Measurements from ENCODE around the gene CAMK2D.

CAMK2D gene

GRCh38 chr4:113504422-113504821 is 257.1 kb downstream of the CAMK2D start:
- no peak for DNase-seq

- no peak for DNase-seq
Observed at GRCh38 chr4:113503691-113504090, 257.8 kb downstream of the CAMK2D start.

GRCh38 chr4:113502906-113503305 is 258.6 kb downstream of the CAMK2D start:
- DNase-seq = no peak

GRCh38 chr4:113502476-113502875 is 259.1 kb downstream of the CAMK2D start:
- no peak for DNase-seq

GRCh38 chr4:113500424-113500823 is 261.1 kb downstream of the CAMK2D start:
- no peak for DNase-seq

- no peak for DNase-seq
Observed at GRCh38 chr4:113499696-113500095, 261.8 kb downstream of the CAMK2D start.

- DNase-seq = no peak
Observed at GRCh38 chr4:113499166-113499565, 262.4 kb downstream of the CAMK2D start.

GRCh38 chr4:113497154-113497884 is 264.2 kb downstream of the CAMK2D start:
- no peak for DNase-seq

GRCh38 chr4:113496698-113497097 is 264.8 kb downstream of the CAMK2D start:
- DNase-seq = no peak

- DNase-seq = no peak
Observed at GRCh38 chr4:113495790-113496189, 265.7 kb downstream of the CAMK2D start.

- DNase-seq = no peak
Observed at GRCh38 chr4:113483131-113483530, 278.4 kb downstream of the CAMK2D start.

GRCh38 chr4:113482325-113482724 is 279.2 kb downstream of the CAMK2D start:
- no peak for DNase-seq

GRCh38 chr4:113481820-113482219 is 279.7 kb downstream of the CAMK2D start:
- no peak for DNase-seq

GRCh38 chr4:113480109-113480508 is 281.4 kb downstream of the CAMK2D start:
- no peak for DNase-seq

GRCh38 chr4:113478032-113478431 is 283.5 kb downstream of the CAMK2D start:
- DNase-seq = no peak

- no peak for DNase-seq
Observed at GRCh38 chr4:113476800-113477199, 284.7 kb downstream of the CAMK2D start.

- DNase-seq = no peak
Observed at GRCh38 chr4:113474017-113474416, 287.5 kb downstream of the CAMK2D start.

GRCh38 chr4:113472864-113473263 is 288.7 kb downstream of the CAMK2D start:
- peak; percentile 13 for DNase-seq

- no peak for DNase-seq
Observed at GRCh38 chr4:113471146-113471860, 290.2 kb downstream of the CAMK2D start.

- DNase-seq = no peak
Observed at GRCh38 chr4:113469926-113470325, 291.6 kb downstream of the CAMK2D start.

GRCh38 chr4:113469023-113469390 is 292.5 kb downstream of the CAMK2D start:
- no peak for DNase-seq

GRCh38 chr4:113468165-113469022 is 293.1 kb downstream of the CAMK2D start:
- no peak for DNase-seq

GRCh38 chr4:113467581-113467980 is 294.0 kb downstream of the CAMK2D start:
- no peak for DNase-seq

- no peak for DNase-seq
Observed at GRCh38 chr4:113462286-113462685, 299.3 kb downstream of the CAMK2D start.
